Left ventricle myocardium inferior (tissue), 1 donor: ENCODE measurements around the gene PDE10A. TPM values are rescaled to one million over a fixed set of nuclear protein-coding genes. Genes with fewer than 3 reads are reported as not detected.

ENCODE experiments used
- DNase-seq: peaks from one replicate; pipeline ENCODE4 v3.0.0-alpha.2; 2020
- H3K27ac ChIP-seq: fragments of 200-600 bp; replicated peaks from 2 replicates; pipeline ENCODE4 v1.8.0; 2021
- H3K27me3 ChIP-seq: fragments of 200-600 bp; 2 replicates; pipeline ENCODE4 v1.8.0; 2021; ENCODE audit warnings: low read depth
- H3K36me3 ChIP-seq: fragments of 200-600 bp; 2 replicates; pipeline ENCODE4 v1.8.0; 2021
- H3K4me1 ChIP-seq: fragments of 200-600 bp; 2 replicates; pipeline ENCODE4 v1.8.0; 2021
- H3K4me3 ChIP-seq: fragments of 200-600 bp; 2 replicates; pipeline ENCODE4 v1.8.0; 2021; ENCODE audit warnings: mild to moderate bottlenecking, moderate library complexity
- H3K9me3 ChIP-seq: fragments of 200-600 bp; replicated peaks from 2 replicates; pipeline ENCODE4 v1.8.0; 2021
- CTCF ChIP-seq: fragments of 200-600 bp; IDR thresholded peaks from 2 replicates; pipeline ENCODE4 v1.8.0; 2021; ENCODE audit warnings: antibody characterized with exemption, mild to moderate bottlenecking, borderline replicate concordance
- intact Hi-C: fragments of 100-400 bp; cut with micrococcal nuclease; formaldehyde crosslinking; loops from one replicate; pipeline ENCODE4 v1.11.0; 2022
- total RNA-seq: library from RNA; stranded (reverse); fragmentation: NEBNext Ultra II Directional; extraction: Animal tissue kit (Norgen Biotek cat#: 25700); gene quantifications from one replicate; pipeline ENCODE4 v1.2.1, GENCODE V29; 2021
- donor health status: DM: no; HTN: yes; CAD: no; lungs with severe emphysema.

PDE10A gene
- total RNA-seq, 1 donor from 2014 or later = 12.2 TPM

GRCh38 chr6:165702669-165703068, 39.6 kb upstream of the PDE10A start:
- no peak for DNase-seq
- no peaks in the 10 kb centered on the region for H3K27me3 ChIP-seq
- no peaks in the 10 kb centered on the region for H3K36me3 ChIP-seq
- intact Hi-C loops = no loop called here
- no peak overlapping the region for H3K27ac ChIP-seq
- no peak overlapping the region for H3K4me3 ChIP-seq
- peaks cover 24% of the 10 kb centered on the region for H3K9me3 ChIP-seq
- H3K4me1 ChIP-seq = peaks cover 30% of the 10 kb centered on the region
- no peak for TF ChIP-seq CTCF

- Histone ChIP-seq H3K9me3 (peaks cover 25% of the 10 kb centered on the region), H3K36me3 (no peaks in the 10 kb centered on the region), H3K27ac (peak overlapping the region; percentile 80), H3K4me3 (no peak overlapping the region), H3K27me3 (no peaks in the 10 kb centered on the region), H3K4me1 (peaks cover 30% of the 10 kb centered on the region)
- TF ChIP-seq CTCF = no peak
- DNase-seq = no peak
- intact Hi-C loops = no loop called here
These were observed 38.7 kb upstream of the PDE10A start for GRCh38 chr6:165701564-165702354.

GRCh38 chr6:165701005-165701404, 38.0 kb upstream of the PDE10A start:
- no peak for DNase-seq
- no peaks in the 10 kb centered on the region for H3K36me3 ChIP-seq
- intact Hi-C loops = no loop called here
- TF ChIP-seq CTCF = no peak
- H3K27ac ChIP-seq = peak overlapping the region; percentile 80
- no peak overlapping the region for H3K4me3 ChIP-seq
- H3K27me3 ChIP-seq = no peaks in the 10 kb centered on the region
- H3K9me3 ChIP-seq = peaks cover 25% of the 10 kb centered on the region
- H3K4me1 ChIP-seq = peaks cover 30% of the 10 kb centered on the region

GRCh38 chr6:165698868-165699267, 35.8 kb upstream of the PDE10A start:
- H3K4me1 ChIP-seq = peaks cover 43% of the 10 kb centered on the region
- H3K27ac ChIP-seq = no peak overlapping the region
- TF ChIP-seq CTCF = no peak

GRCh38 chr6:165697171-165697570, 34.1 kb upstream of the PDE10A start:
- Histone ChIP-seq H3K9me3 (peaks cover 25% of the 10 kb centered on the region), H3K4me1 (peaks cover 40% of the 10 kb centered on the region), H3K4me3 (no peak overlapping the region), H3K36me3 (no peaks in the 10 kb centered on the region), H3K27ac (no peak overlapping the region), H3K27me3 (no peaks in the 10 kb centered on the region)
- intact Hi-C loops = no loop called here
- DNase-seq = no peak
- no peak for TF ChIP-seq CTCF

More at GRCh38 chr6:165698868-165699267, 35.8 kb upstream of the PDE10A start:
- H3K4me3 ChIP-seq = no peak overlapping the region
- H3K36me3 ChIP-seq = no peaks in the 10 kb centered on the region
- DNase-seq = no peak
- peaks cover 25% of the 10 kb centered on the region for H3K9me3 ChIP-seq
- H3K27me3 ChIP-seq = no peaks in the 10 kb centered on the region
- intact Hi-C loops = no loop called here
